ENCODE measurements around the gene RMP24.
"Not testable (repeated sequence)": the region's sequence is repeated elsewhere in the genome, so short reads cannot be mapped to it uniquely, and the experiment has no call there.

RMP24 gene

GRCh38 chr18:35964319-35964718, 8.2 kb upstream of the RMP24 start:
- peaks cover 4% of the 10 kb centered on the region for H3K4me1 Mint-ChIP-seq (ENCODE audit: unreplicated experiment)
- H3K27ac Mint-ChIP-seq, result no peak overlapping the region
- DNase-seq (ENCODE audit: extremely low spot score, unreplicated experiment), result no peak
- no peaks in the 10 kb centered on the region for H3K36me3 Mint-ChIP-seq
- no peak overlapping the region for H3K4me3 Mint-ChIP-seq
- H3K27me3 Mint-ChIP-seq, result peaks cover 9% of the 10 kb centered on the region
- H3K9me3 Mint-ChIP-seq, result peaks cover 6% of the 10 kb centered on the region
- TF ChIP-seq, protein P1, sequence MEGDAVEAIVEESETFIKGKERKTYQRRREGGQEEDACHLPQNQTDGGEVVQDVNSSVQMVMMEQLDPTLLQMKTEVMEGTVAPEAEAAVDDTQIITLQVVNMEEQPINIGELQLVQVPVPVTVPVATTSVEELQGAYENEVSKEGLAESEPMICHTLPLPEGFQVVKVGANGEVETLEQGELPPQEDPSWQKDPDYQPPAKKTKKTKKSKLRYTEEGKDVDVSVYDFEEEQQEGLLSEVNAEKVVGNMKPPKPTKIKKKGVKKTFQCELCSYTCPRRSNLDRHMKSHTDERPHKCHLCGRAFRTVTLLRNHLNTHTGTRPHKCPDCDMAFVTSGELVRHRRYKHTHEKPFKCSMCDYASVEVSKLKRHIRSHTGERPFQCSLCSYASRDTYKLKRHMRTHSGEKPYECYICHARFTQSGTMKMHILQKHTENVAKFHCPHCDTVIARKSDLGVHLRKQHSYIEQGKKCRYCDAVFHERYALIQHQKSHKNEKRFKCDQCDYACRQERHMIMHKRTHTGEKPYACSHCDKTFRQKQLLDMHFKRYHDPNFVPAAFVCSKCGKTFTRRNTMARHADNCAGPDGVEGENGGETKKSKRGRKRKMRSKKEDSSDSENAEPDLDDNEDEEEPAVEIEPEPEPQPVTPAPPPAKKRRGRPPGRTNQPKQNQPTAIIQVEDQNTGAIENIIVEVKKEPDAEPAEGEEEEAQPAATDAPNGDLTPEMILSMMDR (conservative IDR thresholded peaks at IDR 0.05), result no peak

GRCh38 chr18:35967866-35968265, 4.6 kb upstream of the RMP24 start:
- H3K4me1 Mint-ChIP-seq (ENCODE audit: unreplicated experiment); H3K27me3 Mint-ChIP-seq; H3K36me3 Mint-ChIP-seq; H3K9me3 Mint-ChIP-seq; DNase-seq (ENCODE audit: extremely low spot score, unreplicated experiment): not testable (repeated sequence)
- Mint-ChIP-seq H3K4me3 (peak overlapping the region; percentile 47), H3K27ac (peak overlapping the region; percentile 57)

DNA sequence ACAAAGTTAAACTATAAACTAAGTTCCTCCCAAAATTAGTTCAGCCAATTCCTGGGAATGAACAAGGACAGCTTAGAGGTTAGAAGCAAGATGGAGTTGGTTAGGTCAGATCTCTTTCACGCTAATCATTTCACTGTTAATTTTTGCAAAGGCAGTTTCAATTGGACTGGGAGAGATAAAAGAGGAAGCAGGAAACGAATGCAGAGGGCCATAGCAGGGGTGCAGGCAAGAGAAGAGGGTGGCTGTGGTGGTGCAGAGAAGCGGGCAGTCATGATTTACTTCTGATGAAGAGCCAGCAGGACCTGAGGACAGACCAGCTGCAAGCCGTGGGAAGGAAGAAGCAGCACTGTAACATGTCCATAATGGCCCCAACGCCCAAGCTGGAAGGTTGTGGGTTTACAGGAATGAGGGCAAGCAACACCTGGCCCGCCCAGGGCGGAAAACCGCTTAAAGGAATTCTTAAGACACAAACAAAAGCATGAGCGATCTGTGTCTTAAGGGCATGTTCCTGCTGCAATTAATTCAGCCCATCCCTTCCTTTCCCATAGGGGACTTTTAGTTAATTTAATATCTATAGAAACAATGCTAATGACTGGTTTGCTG, 4.1 kb upstream of the RMP24 start:
- no peaks in the 10 kb centered on the region for H3K9me3 Mint-ChIP-seq
- peak overlapping the region; percentile 29 for H3K4me3 Mint-ChIP-seq
- peaks cover 7% of the 10 kb centered on the region for H3K4me1 Mint-ChIP-seq (ENCODE audit: unreplicated experiment)
- peak overlapping the region; percentile 57 for H3K27ac Mint-ChIP-seq
- H3K27me3 Mint-ChIP-seq, result peaks cover 7% of the 10 kb centered on the region
- H3K36me3 Mint-ChIP-seq, result peaks cover 5% of the 10 kb centered on the region
- no peak for DNase-seq (ENCODE audit: extremely low spot score, unreplicated experiment)
- TF ChIP-seq, protein P1 (conservative IDR thresholded peaks at IDR 0.05), result no peak

- no peaks in the 10 kb centered on the region for H3K9me3 Mint-ChIP-seq
- no peak for DNase-seq (ENCODE audit: extremely low spot score, unreplicated experiment)
- peaks cover 14% of the 10 kb centered on the region for H3K4me1 Mint-ChIP-seq (ENCODE audit: unreplicated experiment)
- H3K27me3 Mint-ChIP-seq, result peaks cover 7% of the 10 kb centered on the region
- no peak overlapping the region for H3K27ac Mint-ChIP-seq
- peaks cover 5% of the 10 kb centered on the region for H3K36me3 Mint-ChIP-seq
- no peak overlapping the region for H3K4me3 Mint-ChIP-seq
- TF ChIP-seq, protein P1 (conservative IDR thresholded peaks at IDR 0.05), result no peak
Observed at GRCh38 chr18:35969676-35970075, 2.8 kb upstream of the RMP24 start.

- H3K4me1 Mint-ChIP-seq (ENCODE audit: unreplicated experiment), result peaks cover 14% of the 10 kb centered on the region
- H3K9me3 Mint-ChIP-seq, result no peaks in the 10 kb centered on the region
- peak overlapping the region; percentile 93 for H3K27ac Mint-ChIP-seq
- peaks cover 17% of the 10 kb centered on the region for H3K36me3 Mint-ChIP-seq
- TF ChIP-seq, protein P1 (conservative IDR thresholded peaks at IDR 0.05), result no peak
- no peak for DNase-seq (ENCODE audit: extremely low spot score, unreplicated experiment)
- peak overlapping the region; percentile 98 for H3K4me3 Mint-ChIP-seq
- H3K27me3 Mint-ChIP-seq, result peaks cover 7% of the 10 kb centered on the region
Observed at GRCh38 chr18:35971661-35972196, 750 bp upstream of the RMP24 start.

DNA sequence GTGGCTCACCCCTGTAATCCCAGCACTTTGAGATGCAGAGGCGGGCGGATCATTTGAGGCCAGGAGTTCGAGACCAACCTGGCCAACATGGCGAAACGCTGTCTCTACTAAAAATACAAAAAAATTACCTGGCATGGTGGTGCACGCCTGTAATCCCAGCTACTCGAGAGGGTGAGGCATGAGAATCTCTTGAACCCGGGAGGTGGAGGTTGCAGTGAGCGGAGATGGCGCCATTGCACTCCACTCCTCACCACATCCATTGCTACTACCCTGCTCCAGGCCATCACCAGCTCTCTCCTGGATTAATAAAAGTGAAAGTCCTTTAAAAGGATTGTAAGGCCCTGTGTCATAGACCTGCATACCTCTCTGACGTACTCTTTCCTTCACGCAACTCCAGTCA, 1.2 kb downstream of the RMP24 start:
- H3K27me3 Mint-ChIP-seq, result peaks cover 3% of the 10 kb centered on the region
- H3K27ac Mint-ChIP-seq, result peak overlapping the region; percentile 66
- H3K4me1 Mint-ChIP-seq (ENCODE audit: unreplicated experiment), result peaks cover 10% of the 10 kb centered on the region
- peaks cover 31% of the 10 kb centered on the region for H3K36me3 Mint-ChIP-seq
- peak overlapping the region; percentile 98 for H3K4me3 Mint-ChIP-seq
- TF ChIP-seq, protein P1 (conservative IDR thresholded peaks at IDR 0.05), result no peak
- no peaks in the 10 kb centered on the region for H3K9me3 Mint-ChIP-seq
- DNase-seq (ENCODE audit: extremely low spot score, unreplicated experiment), result no peak
